Keratinocyte (primary cell): ENCODE measurements around the gene FAM185A. TPM values are rescaled to one million over a fixed set of nuclear protein-coding genes. Genes with fewer than 3 reads are reported as not detected.

Source experiments
- DNase-seq: peaks from one replicate; pipeline ENCODE4 v3.0.0-alpha.2; 2011; ENCODE audit warnings: low read depth, missing footprints, low spot score
- FAIRE-seq: peaks from 2 replicates; lab custom pipeline; 2011; peaks lifted over from hg19 to GRCh38; lab: Jason Lieb, UNC
- H2AFZ ChIP-seq: 2 replicates; pipeline ENCODE4 v1.6.0; 2012; ENCODE audit warnings: low read length, control low read depth, inconsistent platforms; ENCODE audit not compliant: control insufficient read depth
- H3K27ac ChIP-seq: 2 replicates; pipeline ENCODE4 v1.5.1; 2011; ENCODE audit warnings: low read length; ENCODE audit not compliant: control insufficient read depth, insufficient read depth
- H3K27me3 ChIP-seq: 3 replicates; pipeline ENCODE4 v1.6.0; 2011; ENCODE audit warnings: low read length; ENCODE audit not compliant: control insufficient read depth, insufficient read depth; ENCODE audit errors: extremely low read depth
- H3K36me3 ChIP-seq, 2 experiments: 2 replicates in 1 of 2; 3 replicates in 1 of 2; pipeline ENCODE4 v1.5.1; 2011; ENCODE audit warnings: low read length in 2 of 2, mild to moderate bottlenecking in 1 of 2; ENCODE audit not compliant: control insufficient read depth in 2 of 2, insufficient read depth in 2 of 2; ENCODE audit errors: extremely low read depth in 1 of 2
- H3K4me1 ChIP-seq: 3 replicates; pipeline ENCODE4 v1.5.1; 2011; ENCODE audit warnings: low read length; ENCODE audit not compliant: control insufficient read depth, insufficient read depth; ENCODE audit errors: extremely low read depth
- H3K4me2 ChIP-seq: 3 replicates; pipeline ENCODE4 v1.6.0; 2011; ENCODE audit warnings: low read depth, low read length; ENCODE audit not compliant: control insufficient read depth, insufficient read depth; ENCODE audit errors: extremely low read depth
- H3K4me3 ChIP-seq, 3 experiments: fragments of 200-600 bp in 1 of 3; sonication (generic) in 1 of 3; 2 replicates in 2 of 3; 3 replicates in 1 of 3; pipeline ENCODE4 v1.5.1; 2011 to 2016; ENCODE audit warnings: low read length in 3 of 3, mild to moderate bottlenecking in 3 of 3, control low read depth in 2 of 3, inconsistent platforms in 1 of 3, low read depth in 1 of 3, mixed read lengths in 1 of 3, mixed run types in 1 of 3, moderate library complexity in 1 of 3; ENCODE audit not compliant: control insufficient read depth in 2 of 3, insufficient read depth in 2 of 3; ENCODE audit errors: extremely low read depth in 1 of 3
- H3K79me2 ChIP-seq: 2 replicates; pipeline ENCODE4 v1.6.0; 2012; ENCODE audit warnings: low read length; ENCODE audit not compliant: control insufficient read depth, insufficient read depth
- H3K9ac ChIP-seq: 3 replicates; pipeline ENCODE4 v1.6.0; 2011; ENCODE audit warnings: low read length; ENCODE audit not compliant: control insufficient read depth, insufficient read depth; ENCODE audit errors: extremely low read depth
- H3K9me1 ChIP-seq: 3 replicates; pipeline ENCODE4 v1.6.0; 2011; ENCODE audit warnings: low read length; ENCODE audit not compliant: control insufficient read depth, insufficient read depth; ENCODE audit errors: extremely low read depth
- H3K9me3 ChIP-seq: 2 replicates; pipeline ENCODE4 v1.5.1; 2012; ENCODE audit warnings: low read depth, low read length; ENCODE audit not compliant: control insufficient read depth
- H4K20me1 ChIP-seq: 3 replicates; pipeline ENCODE4 v1.6.0; 2011; ENCODE audit warnings: low read length; ENCODE audit not compliant: control insufficient read depth, insufficient read depth; ENCODE audit errors: extremely low read depth
- EZH2 ChIP-seq: IDR thresholded peaks from one replicate; pipeline ENCODE4 v1.6.1; 2012; ENCODE audit warnings: inconsistent platforms, mild to moderate bottlenecking, low read length, moderate library complexity
- dilution Hi-C: fragments of 300-500 bp; cut with MboI; formaldehyde crosslinking; loops from one replicate; pipeline ENCODE4 v1.7.0; 2020; ENCODE audit warnings: low sequenced_read_pairs; ENCODE audit not compliant: extremely low pct_ligation_motif_present
- polyA plus RNA-seq, 5 experiments: library from polyadenylated mRNA; depleted of rRNA in 3 of 5; stranded (reverse) in 3 of 5; stranded (forward) in 1 of 5; unstranded in 1 of 5; fragments of >200 nt; gene quantifications; 1 replicate in 1 of 5; 2 replicates in 3 of 5; 3 replicates in 1 of 5; pipeline versions ENCODE4 v1.2.1 to v1.2.3, GENCODE V29; 2011 to 2012; ENCODE audit warnings: missing spikeins in 2 of 5, low read depth in 1 of 5, low replicate concordance in 1 of 5
- small RNA-seq, 3 experiments: library from RNA; depleted of rRNA; stranded (forward); fragments of <200 nt; gene quantifications; one replicate each; pipeline ENCODE3, GENCODE V24; 2012; ENCODE audit warnings: low read depth in 3 of 3, low replicate concordance in 1 of 3; ENCODE audit not compliant: insufficient read length in 3 of 3
- TF ChIP-seq, protein P1 (sequence below), 3 experiments: IDR thresholded peaks in 1 of 3; conservative IDR thresholded peaks in 1 of 3; optimal IDR thresholded peaks in 1 of 3; 2 replicates in 2 of 3; 3 replicates in 1 of 3; pipeline versions ENCODE3 to v1.5.1; 2011; ENCODE audit warnings: low read length in 3 of 3, mild to moderate bottlenecking in 3 of 3, moderate library complexity in 2 of 3, control low read depth in 1 of 3, inconsistent platforms in 1 of 3; ENCODE audit not compliant: insufficient read depth in 2 of 3; ENCODE audit errors: extremely low read depth in 1 of 3

FAM185A gene
- polyA plus RNA-seq, 1 donor (not counting 4 experiments of a cell fraction or from before 2014, with no cell fraction given) = 7.3 TPM

DNA sequence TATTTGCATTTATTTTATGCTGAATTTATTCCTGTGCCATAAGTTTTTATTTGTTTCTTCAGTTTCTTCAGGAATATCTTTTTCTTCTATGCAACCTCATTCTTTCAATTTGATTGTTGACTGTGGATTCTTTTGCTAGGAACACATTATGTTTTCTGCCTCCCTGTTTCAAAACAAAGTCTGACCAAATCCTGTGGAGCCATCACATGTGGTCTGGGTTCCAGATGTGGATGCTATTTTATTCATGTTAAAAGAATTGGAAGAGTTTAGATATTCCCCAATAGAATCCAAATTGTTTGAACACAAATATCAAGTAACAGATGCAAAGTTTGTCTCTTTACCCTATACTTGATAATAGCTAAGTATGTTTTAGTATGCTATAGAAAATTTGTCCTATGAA lies 107.2 kb downstream of the FAM185A start:
- no peak overlapping the region for H2AFZ ChIP-seq
- FAIRE-seq = no peak
- no peaks in the 10 kb centered on the region for H3K36me3 ChIP-seq
- H3K4me1 ChIP-seq = no peaks in the 10 kb centered on the region
- peaks cover 2% of the 10 kb centered on the region for H3K9me3 ChIP-seq
- H3K27ac ChIP-seq = no peak overlapping the region
- H3K27me3 ChIP-seq = no peaks in the 10 kb centered on the region
- no peak for TF ChIP-seq EZH2
- TF ChIP-seq, protein P1, sequence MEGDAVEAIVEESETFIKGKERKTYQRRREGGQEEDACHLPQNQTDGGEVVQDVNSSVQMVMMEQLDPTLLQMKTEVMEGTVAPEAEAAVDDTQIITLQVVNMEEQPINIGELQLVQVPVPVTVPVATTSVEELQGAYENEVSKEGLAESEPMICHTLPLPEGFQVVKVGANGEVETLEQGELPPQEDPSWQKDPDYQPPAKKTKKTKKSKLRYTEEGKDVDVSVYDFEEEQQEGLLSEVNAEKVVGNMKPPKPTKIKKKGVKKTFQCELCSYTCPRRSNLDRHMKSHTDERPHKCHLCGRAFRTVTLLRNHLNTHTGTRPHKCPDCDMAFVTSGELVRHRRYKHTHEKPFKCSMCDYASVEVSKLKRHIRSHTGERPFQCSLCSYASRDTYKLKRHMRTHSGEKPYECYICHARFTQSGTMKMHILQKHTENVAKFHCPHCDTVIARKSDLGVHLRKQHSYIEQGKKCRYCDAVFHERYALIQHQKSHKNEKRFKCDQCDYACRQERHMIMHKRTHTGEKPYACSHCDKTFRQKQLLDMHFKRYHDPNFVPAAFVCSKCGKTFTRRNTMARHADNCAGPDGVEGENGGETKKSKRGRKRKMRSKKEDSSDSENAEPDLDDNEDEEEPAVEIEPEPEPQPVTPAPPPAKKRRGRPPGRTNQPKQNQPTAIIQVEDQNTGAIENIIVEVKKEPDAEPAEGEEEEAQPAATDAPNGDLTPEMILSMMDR (optimal IDR thresholded peaks at IDR 0.05 in 1 of 3, IDR thresholded peaks at IDR 0.05 in 1 of 3, conservative IDR thresholded peaks at IDR 0.05 in 1 of 3; ENCODE audit: extremely low read depth in 1 of 3, insufficient read depth in 2 of 3, low read length in 3 of 3) = no peak
- dilution Hi-C loops = no loop called here
- no peaks in the 10 kb centered on the region for H4K20me1 ChIP-seq
- H3K4me2 ChIP-seq = no peak overlapping the region
- no peaks in the 10 kb centered on the region for H3K79me2 ChIP-seq
- no peak overlapping the region for H3K4me3 ChIP-seq
- DNase-seq = no peak
- H3K9ac ChIP-seq = no peak overlapping the region
- H3K9me1 ChIP-seq = no peaks in the 10 kb centered on the region

Small RNAs within 50 kb of the gene (small RNA-seq; reads per million reads assigned to genes)
- 0 reads per million in 3 experiments for gene RNU6-1136P

Other genes with a start within 250 kb of the FAM185A start
- 0.45 to 1.2 TPM (median 0.49 TPM) in 3 replicates for gene RASA4B, start 231.2 kb upstream of the FAM185A start, polyA plus RNA-seq
- 4.6 to 27.3 TPM (median 6.3 TPM) in 3 replicates for gene UPK3BL2, start 205.3 kb upstream of the FAM185A start, polyA plus RNA-seq
- gene SPDYE2, start 197.8 kb upstream of the FAM185A start, polyA plus RNA-seq = not detected in 3 replicates
- 30.0 to 93.6 TPM (median 44.4 TPM) in 3 replicates for gene POLR2J3, start 176.4 kb upstream of the FAM185A start, polyA plus RNA-seq
- 0.39 to 1.3 TPM (median 1.1 TPM) in 3 replicates for gene RASA4, start 132.2 kb upstream of the FAM185A start, polyA plus RNA-seq
- 20.3 to 112 TPM (median 48.2 TPM) in 3 replicates for gene UPK3BL1, start 106.2 kb upstream of the FAM185A start, polyA plus RNA-seq
- gene SPDYE2B, start 98.7 kb upstream of the FAM185A start, polyA plus RNA-seq = not detected in 3 replicates
- 1.9 to 3.1 TPM (median 2.8 TPM) in 3 replicates for gene POLR2J2, start 77.3 kb upstream of the FAM185A start, polyA plus RNA-seq
- 0.05 to 0.28 TPM (median 0.20 TPM) in 3 replicates for gene LRRC17, start 164.0 kb downstream of the FAM185A start, polyA plus RNA-seq